B cell (primary cell): ENCODE data around the gene TUBA1A. TPM values are rescaled to one million over a fixed set of nuclear protein-coding genes. Genes with fewer than 3 reads are reported as not detected.

ENCODE experiments used
- ATAC-seq: fragments of 200-7000 bp; cut with Tn5 transposase; one replicate; pipeline ENCODE4 v1.10.0; 2021; ENCODE audit warnings: low read depth, mild to moderate bottlenecking, moderate number of reproducible peaks, moderate library complexity
- CTCF ChIA-PET: fragments of 350-600 bp; sonication (Branson Sonifier 250); formaldehyde crosslinking; loops from one replicate; lab custom pipeline; 2021; ENCODE audit warnings: antibody characterized with exemption, inconsistent platforms; lab: Charles Lee
- POLR2A ChIA-PET: fragments of 350-600 bp; sonication (Branson Sonifier 250); formaldehyde crosslinking; loops from one replicate; lab custom pipeline; 2021; ENCODE audit warnings: antibody characterized with exemption; lab: Charles Lee
- DNase-seq: peaks from one replicate; pipeline ENCODE4 v3.0.0; 2013
- H2AFZ ChIP-seq: 2 replicates; pipeline ENCODE4 v1.6.1; 2012; ENCODE audit warnings: mild to moderate bottlenecking, low read depth, low read length; ENCODE audit not compliant: insufficient read depth, poor library complexity, severe bottlenecking
- H3K27ac ChIP-seq, 2 donors: 1 replicate in 1 of 2; 2 replicates in 1 of 2; pipeline ENCODE4 v1.5.1; 2012 to 2013; ENCODE audit warnings: low read length in 2 of 2, mild to moderate bottlenecking in 2 of 2, moderate library complexity in 1 of 2
- H3K27me3 ChIP-seq, 4 experiments: fragments of 200-600 bp in 1 of 4; sonication (generic) in 1 of 4; replicated peaks in 1 of 4; 1 replicate in 2 of 4; 2 replicates in 2 of 4; pipeline versions ENCODE4 v1.6.1 to v1.7.0; 2013 to 2016; ENCODE audit warnings: low read length in 3 of 4, mild to moderate bottlenecking in 2 of 4, mixed read lengths in 1 of 4, moderate library complexity in 1 of 4; ENCODE audit not compliant: insufficient read depth in 4 of 4, control insufficient read depth in 3 of 4; ENCODE audit errors: control extremely low read depth in 1 of 4
- H3K36me3 ChIP-seq, 2 experiments: replicated peaks in 1 of 2; 1 replicate in 1 of 2; 2 replicates in 1 of 2; pipeline versions ENCODE4 v1.6.1 to v1.7.1; 2013; ENCODE audit warnings: low read length in 1 of 2; ENCODE audit not compliant: insufficient read depth in 2 of 2, control insufficient read depth in 1 of 2; ENCODE audit errors: control extremely low read depth in 1 of 2, extremely low read depth in 1 of 2
- H3K4me1 ChIP-seq, 2 donors: fragments of 200-600 bp in 1 of 2; sonication (generic) in 1 of 2; 1 replicate in 1 of 2; 2 replicates in 1 of 2; pipeline versions ENCODE4 v1.5.1 to v1.6.1; 2013 to 2017; ENCODE audit warnings: low read length in 2 of 2; ENCODE audit not compliant: control insufficient read depth in 2 of 2, insufficient read depth in 2 of 2
- H3K4me2 ChIP-seq: replicated peaks from 2 replicates; pipeline ENCODE3; 2012; ENCODE audit warnings: mild to moderate bottlenecking, low read depth, low read length; ENCODE audit not compliant: poor library complexity, severe bottlenecking
- H3K4me3 ChIP-seq, 5 experiments: fragments of 200-600 bp in 1 of 5; sonication (generic) in 1 of 5; 1 replicate in 3 of 5; 2 replicates in 2 of 5; pipeline versions ENCODE4 v1.5.1 to v1.7.0; 2011 to 2016; ENCODE audit warnings: low read length in 4 of 5, mild to moderate bottlenecking in 4 of 5, low read depth in 2 of 5, control low read depth in 1 of 5, moderate library complexity in 1 of 5; ENCODE audit not compliant: insufficient read depth in 1 of 5; ENCODE audit errors: control extremely low read depth in 1 of 5, extremely low read depth in 1 of 5
- H3K79me2 ChIP-seq: fragments of 200-600 bp; sonication (generic); one replicate; pipeline ENCODE4 v1.6.0; 2016; ENCODE audit warnings: low read length; ENCODE audit not compliant: control insufficient read depth, insufficient read depth
- H3K9ac ChIP-seq: fragments of 200-600 bp; sonication (generic); 2 replicates; pipeline ENCODE4 v1.6.1; 2017; ENCODE audit warnings: mild to moderate bottlenecking, low read length, moderate library complexity
- H3K9me3 ChIP-seq, 3 donors: one replicate each; pipeline versions ENCODE4 v1.6.1 to v1.7.1; 2013; ENCODE audit warnings: low read length in 2 of 3; ENCODE audit not compliant: control insufficient read depth in 2 of 3, insufficient read depth in 1 of 3; ENCODE audit errors: control extremely low read depth in 1 of 3
- H4K20me1 ChIP-seq: 2 replicates; pipeline ENCODE4 v1.6.0; 2012; ENCODE audit warnings: mild to moderate bottlenecking, low read length; ENCODE audit not compliant: insufficient read depth, control insufficient read depth, poor library complexity, severe bottlenecking
- H3K27ac Mint-ChIP-seq: one replicate; pipeline ENCODE4 v1.8.0; 2021; ENCODE audit warnings: mixed read lengths
- H3K27me3 Mint-ChIP-seq: one replicate; pipeline ENCODE4 v1.8.0; 2021; ENCODE audit warnings: mixed read lengths
- H3K4me1 Mint-ChIP-seq: one replicate; pipeline ENCODE4 v1.8.0; 2021; ENCODE audit warnings: mixed read lengths
- H3K4me3 Mint-ChIP-seq: one replicate; pipeline ENCODE4 v1.8.0; 2021; ENCODE audit warnings: mixed read lengths
- H3K9me3 Mint-ChIP-seq: one replicate; pipeline ENCODE4 v1.8.0; 2022; ENCODE audit warnings: mixed read lengths; ENCODE audit not compliant: insufficient read depth
- EZH2 ChIP-seq: IDR thresholded peaks from 2 replicates; pipeline ENCODE4 v1.6.1; 2012; ENCODE audit warnings: borderline replicate concordance, low read depth, mild to moderate bottlenecking, moderate library complexity, low read length; ENCODE audit not compliant: insufficient read depth, poor library complexity, severe bottlenecking
- WGBS: methylation state at CpG from one replicate; pipeline ENCODE4 v1.1.5; 2013; ENCODE audit warnings: missing lambda C conversion rate; ENCODE audit not compliant: insufficient coverage; 5-methylcytosine and 5-hydroxymethylcytosine counted together
- intact Hi-C: fragments of 100-400 bp; cut with micrococcal nuclease; formaldehyde crosslinking; loops from one replicate; pipeline ENCODE4 v1.10.0; 2022
- polyA plus RNA-seq: library from polyadenylated mRNA; depleted of rRNA; stranded (reverse); fragments of >200 nt; gene quantifications from 2 replicates; pipeline ENCODE4 v1.2.3, GENCODE V29; 2012
- total RNA-seq, 2 donors: library from RNA; stranded (reverse); fragments of 120-200 nt in 1 of 2; gene quantifications; 1 replicate in 1 of 2; 2 replicates in 1 of 2; pipeline versions ENCODE4 v1.2.3 to v1.2.4, GENCODE V29; 2013 to 2022
- TF ChIP-seq, protein P1 (sequence below): fragments of 200-600 bp; IDR thresholded peaks from one replicate; pipeline ENCODE4 v1.8.0; 2022; ENCODE audit warnings: antibody characterized with exemption, mild to moderate bottlenecking

The TUBA1A gene
- total and polyA plus RNA-seq, 2 donors (not counting 1 experiment from before 2014, with no cell fraction given) = 137 to 880 TPM

DNA sequence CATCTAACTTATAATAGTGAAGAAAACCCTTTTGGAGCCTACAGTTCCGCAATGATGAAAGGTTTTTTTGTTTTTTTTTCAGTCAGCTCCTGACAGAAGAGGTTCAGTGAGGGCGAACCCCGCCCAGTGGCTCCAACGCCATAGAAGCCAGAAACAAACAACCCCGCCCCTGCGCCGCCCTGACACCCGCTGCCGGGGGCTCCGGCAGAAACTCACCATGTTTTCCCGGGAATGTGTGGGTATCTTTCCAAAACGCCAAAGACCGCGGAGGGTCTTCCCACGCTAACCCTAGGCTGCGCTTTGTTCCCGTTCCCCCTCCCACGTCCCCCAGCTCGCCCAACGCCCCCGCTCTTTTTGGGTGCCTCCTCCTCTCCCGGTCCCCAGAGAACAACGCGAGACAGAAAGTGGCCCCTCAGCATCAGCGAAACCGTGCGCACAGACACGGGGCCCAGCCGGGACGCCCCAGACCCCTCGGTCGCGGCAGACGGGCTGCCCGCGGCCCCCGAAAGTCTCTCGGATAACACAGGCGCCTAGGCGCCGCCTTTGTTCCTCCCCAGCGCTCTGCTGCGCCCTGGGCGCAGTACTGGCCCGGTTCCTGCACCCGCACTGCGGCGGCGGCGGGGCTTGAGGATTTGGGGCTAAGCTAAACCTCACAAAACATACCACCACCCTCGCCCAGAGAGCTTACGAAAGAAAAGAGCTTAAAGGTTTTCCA lies 522 bp downstream of the TUBA1A start:
- Histone ChIP-seq H4K20me1 (peaks cover 22% of the 10 kb centered on the region), H3K4me3 (peak overlapping the region; percentile 79 to 98 (median 90)), H3K9ac (peak overlapping the region; percentile 100), H3K27ac (peak overlapping the region; percentile 94 to 99), H3K36me3 (peaks cover 4 to 34% of the 10 kb centered on the region in 2 experiments), H3K4me2 (peak overlapping the region; percentile 93), H3K27me3 (no peaks in the 10 kb centered on the region), H3K9me3 (no peaks in the 10 kb centered on the region), H3K79me2 (peaks cover 22% of the 10 kb centered on the region), H3K4me1 (peaks cover 12 to 14% of the 10 kb centered on the region in 2 donors), H2AFZ (peak overlapping the region; percentile 58)
- CTCF ChIA-PET = interaction anchor here (0.6 to 4.4 kb wide), 21 partner anchors 10 to 930 kb away, joined by 3 to 60 read pairs (median 3); partner anchors contain the start of genes LMBR1L and TUBA1B
- Mint-ChIP-seq H3K9me3 (no peaks in the 10 kb centered on the region), H3K27me3 (no peaks in the 10 kb centered on the region), H3K4me1 (peaks cover 20% of the 10 kb centered on the region), H3K27ac (peak overlapping the region; percentile 99), H3K4me3 (peak overlapping the region; percentile 94)
- DNase-seq (peak; percentile 90), ATAC-seq (peak; percentile 46)
- TF ChIP-seq EZH2 = no peak
- TF ChIP-seq, protein P1, sequence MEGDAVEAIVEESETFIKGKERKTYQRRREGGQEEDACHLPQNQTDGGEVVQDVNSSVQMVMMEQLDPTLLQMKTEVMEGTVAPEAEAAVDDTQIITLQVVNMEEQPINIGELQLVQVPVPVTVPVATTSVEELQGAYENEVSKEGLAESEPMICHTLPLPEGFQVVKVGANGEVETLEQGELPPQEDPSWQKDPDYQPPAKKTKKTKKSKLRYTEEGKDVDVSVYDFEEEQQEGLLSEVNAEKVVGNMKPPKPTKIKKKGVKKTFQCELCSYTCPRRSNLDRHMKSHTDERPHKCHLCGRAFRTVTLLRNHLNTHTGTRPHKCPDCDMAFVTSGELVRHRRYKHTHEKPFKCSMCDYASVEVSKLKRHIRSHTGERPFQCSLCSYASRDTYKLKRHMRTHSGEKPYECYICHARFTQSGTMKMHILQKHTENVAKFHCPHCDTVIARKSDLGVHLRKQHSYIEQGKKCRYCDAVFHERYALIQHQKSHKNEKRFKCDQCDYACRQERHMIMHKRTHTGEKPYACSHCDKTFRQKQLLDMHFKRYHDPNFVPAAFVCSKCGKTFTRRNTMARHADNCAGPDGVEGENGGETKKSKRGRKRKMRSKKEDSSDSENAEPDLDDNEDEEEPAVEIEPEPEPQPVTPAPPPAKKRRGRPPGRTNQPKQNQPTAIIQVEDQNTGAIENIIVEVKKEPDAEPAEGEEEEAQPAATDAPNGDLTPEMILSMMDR = no peak
- intact Hi-C loops = loop anchor here (1.0 to 5.0 kb wide), 6 partner anchors 28 to 924 kb away; partner anchors contain the start of genes COX14 and TUBA1C
- POLR2A ChIA-PET = interaction anchor here (0.6 to 5.0 kb wide), 19 partner anchors 11 to 351 kb away, joined by 3 to 110 read pairs (median 3); partner anchors contain the start of genes FKBP11, LMBR1L, RHEBL1 and TROAP
- WGBS = under 1% methylated on average over 47 of the region's 52 CpGs

DNA sequence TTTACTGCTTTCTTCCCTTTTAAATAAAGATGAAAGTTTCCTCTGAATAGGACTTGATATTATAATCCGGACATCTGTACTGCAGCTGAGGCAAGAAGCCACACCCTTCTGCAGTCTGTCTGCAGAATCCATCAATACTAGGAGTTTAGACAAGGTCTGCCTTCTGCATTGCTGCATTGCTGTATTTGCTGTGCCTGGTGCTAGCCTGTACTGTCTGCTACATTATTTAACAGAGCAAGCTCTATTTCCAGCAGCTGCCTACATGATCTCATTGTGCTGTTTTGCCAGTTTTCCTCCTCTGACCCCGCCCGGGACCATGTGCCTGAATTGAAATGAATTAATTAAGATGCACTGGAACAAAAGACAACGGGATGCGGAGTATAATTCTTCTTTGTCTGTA lies 1.7 kb downstream of the TUBA1A start:
- Mint-ChIP-seq H3K9me3 (no peaks in the 10 kb centered on the region), H3K4me1 (peaks cover 20% of the 10 kb centered on the region), H3K27me3 (no peaks in the 10 kb centered on the region), H3K4me3 (peak overlapping the region; percentile 94), H3K27ac (no peak overlapping the region)
- no peak overlapping the region for H3K9ac ChIP-seq
- no peak overlapping the region for H2AFZ ChIP-seq
- no peaks in the 10 kb centered on the region for H3K9me3 ChIP-seq
- TF ChIP-seq EZH2 = no peak
- TF ChIP-seq, protein P1 = no peak
- intact Hi-C loops = loop anchor here (5.0 kb wide), 1 partner anchor 925 kb away; the partner anchor contains the start of gene COX14
- H3K4me2 ChIP-seq = peak overlapping the region; percentile 93
- ATAC-seq (no peak), DNase-seq (peak; percentile 35)
- peaks cover 22% of the 10 kb centered on the region for H4K20me1 ChIP-seq
- POLR2A ChIA-PET = interaction anchor here (5.0 kb wide), 1 partner anchor 56 kb away, joined by 110 read pairs; the partner anchor contains the start of gene TUBA1B
- H3K4me3 ChIP-seq = peak overlapping the region in 3 of 5 experiments; percentile 55 to 98 (median 96)
- H3K4me1 ChIP-seq = peaks cover 12 to 14% of the 10 kb centered on the region in 2 donors
- peak overlapping the region in 1 of 2 donors; percentile 94 for H3K27ac ChIP-seq
- WGBS = no CpG with 5 or more reads among the region's 5 CpGs
- H3K36me3 ChIP-seq = peaks cover 4 to 34% of the 10 kb centered on the region in 2 experiments
- H3K79me2 ChIP-seq = peaks cover 30% of the 10 kb centered on the region
- no peaks in the 10 kb centered on the region for H3K27me3 ChIP-seq
- CTCF ChIA-PET = interaction anchor here (0.6 to 4.4 kb wide), 5 partner anchors 27 to 228 kb away, joined by 3 to 60 read pairs (median 14); partner anchors contain the start of gene TUBA1B
